ENCODE data around the gene GALNT16. TPM values are rescaled to one million over a fixed set of nuclear protein-coding genes. Genes with fewer than 3 reads are reported as not detected.
A peak's percentile ranks its signal among the peaks of the same experiment; 100 is the strongest.

GALNT16 gene
- total and polyA plus RNA-seq, 2 experiments from 2014 or later, result 1.7 to 2.6 TPM

GRCh38 chr14:69399750-69400149 is 139.8 kb downstream of the GALNT16 start:
- Histone ChIP-seq H3K27me3 (no peaks in the 10 kb centered on the region), H4K20me1 (ENCODE audit: insufficient read depth, poor library complexity, severe bottlenecking) (peaks cover 36% of the 10 kb centered on the region), H3K36me3 (replicated peaks; ENCODE audit: insufficient read depth, low read depth) (no peaks in the 10 kb centered on the region), H3K4me3 (peak overlapping the region; percentile 34), H2AFZ (no peak overlapping the region), H3K4me1 (ENCODE audit: insufficient read depth) (peaks cover 33% of the 10 kb centered on the region), H3K4me2 (peak overlapping the region; percentile 91), H3K79me2 (peaks cover 93% of the 10 kb centered on the region), H3K9me3 (ENCODE audit: low read depth) (no peaks in the 10 kb centered on the region), H3K27ac (no peak overlapping the region), H3K9me2 (replicated peaks; ENCODE audit: insufficient read depth) (no peaks in the 10 kb centered on the region)
- DNase-seq (ENCODE audit: low spot score), result no peak
- TF ChIP-seq EZH2 (IDR thresholded peaks at IDR 0.05; ENCODE audit: borderline replicate concordance) (no peak), CTCF (IDR thresholded peaks at IDR 0.05; ENCODE audit: poor library complexity) (no peak)
- 90% methylated on average over 8 of the region's 8 CpGs for WGBS (ENCODE audit: low lambda C conversion rate, missing lambda C conversion rate)

- H3K4me1 ChIP-seq (ENCODE audit: insufficient read depth), result peaks cover 33% of the 10 kb centered on the region
- no peak for TF ChIP-seq EZH2phosphoT487 (IDR thresholded peaks at IDR 0.05; ENCODE audit: low read depth, severe bottlenecking, unreplicated experiment)
- no peak for TF ChIP-seq CTCF (IDR thresholded peaks at IDR 0.05; ENCODE audit: poor library complexity)
- TF ChIP-seq EZH2 (IDR thresholded peaks at IDR 0.05; ENCODE audit: borderline replicate concordance), result no peak
Observed at GRCh38 chr14:69400154-69400553, 140.2 kb downstream of the GALNT16 start.

GRCh38 chr14:69401841-69402240 is 141.9 kb downstream of the GALNT16 start:
- H3K27me3 ChIP-seq, result no peaks in the 10 kb centered on the region
- WGBS (ENCODE audit: low lambda C conversion rate, missing lambda C conversion rate), result 81% methylated on average over 2 of the region's 2 CpGs
- no peak overlapping the region for H3K4me3 ChIP-seq
- H3K36me3 ChIP-seq (replicated peaks; ENCODE audit: insufficient read depth, low read depth), result no peaks in the 10 kb centered on the region
- H3K9me2 ChIP-seq (replicated peaks; ENCODE audit: insufficient read depth), result no peaks in the 10 kb centered on the region
- H2AFZ ChIP-seq, result no peak overlapping the region
- no peak overlapping the region for H3K27ac ChIP-seq
- peaks cover 31% of the 10 kb centered on the region for H4K20me1 ChIP-seq (ENCODE audit: insufficient read depth, poor library complexity, severe bottlenecking)
- TF ChIP-seq CTCF (IDR thresholded peaks at IDR 0.05; ENCODE audit: poor library complexity) (no peak), EZH2phosphoT487 (IDR thresholded peaks at IDR 0.05; ENCODE audit: low read depth, severe bottlenecking, unreplicated experiment) (no peak)
- no peak for DNase-seq (ENCODE audit: low spot score)
- H3K9me3 ChIP-seq (ENCODE audit: low read depth), result no peaks in the 10 kb centered on the region
- H3K4me1 ChIP-seq (ENCODE audit: insufficient read depth), result peaks cover 28% of the 10 kb centered on the region
- H3K79me2 ChIP-seq, result peaks cover 92% of the 10 kb centered on the region
- H3K4me2 ChIP-seq, result peak overlapping the region; percentile 91

More at GRCh38 chr14:69400154-69400553, 140.2 kb downstream of the GALNT16 start:
- Histone ChIP-seq H3K4me2 (peak overlapping the region; percentile 91), H2AFZ (no peak overlapping the region), H3K4me3 (peak overlapping the region; percentile 34), H3K9me3 (ENCODE audit: low read depth) (no peaks in the 10 kb centered on the region), H3K79me2 (peaks cover 93% of the 10 kb centered on the region), H3K27me3 (no peaks in the 10 kb centered on the region), H4K20me1 (ENCODE audit: insufficient read depth, poor library complexity, severe bottlenecking) (peaks cover 35% of the 10 kb centered on the region), H3K36me3 (replicated peaks; ENCODE audit: insufficient read depth, low read depth) (no peaks in the 10 kb centered on the region), H3K9me2 (replicated peaks; ENCODE audit: insufficient read depth) (no peaks in the 10 kb centered on the region), H3K27ac (no peak overlapping the region)
- WGBS (ENCODE audit: low lambda C conversion rate, missing lambda C conversion rate), result 79% methylated on average over 6 of the region's 6 CpGs
- DNase-seq (ENCODE audit: low spot score), result no peak

GRCh38 chr14:69404478-69404877 is 144.5 kb downstream of the GALNT16 start:
- no peaks in the 10 kb centered on the region for H3K9me2 ChIP-seq (replicated peaks; ENCODE audit: insufficient read depth)
- H3K9me3 ChIP-seq (ENCODE audit: low read depth), result no peaks in the 10 kb centered on the region
- H3K27me3 ChIP-seq, result no peaks in the 10 kb centered on the region
- H3K4me1 ChIP-seq (ENCODE audit: insufficient read depth), result peaks cover 24% of the 10 kb centered on the region
- no peak overlapping the region for H3K4me2 ChIP-seq
- no peak overlapping the region for H3K27ac ChIP-seq
- H3K36me3 ChIP-seq (replicated peaks; ENCODE audit: insufficient read depth, low read depth), result no peaks in the 10 kb centered on the region
- WGBS (ENCODE audit: low lambda C conversion rate, missing lambda C conversion rate), result 91% methylated on average over 3 of the region's 3 CpGs
- H3K79me2 ChIP-seq, result peaks cover 99% of the 10 kb centered on the region
- no peak for TF ChIP-seq CTCF (IDR thresholded peaks at IDR 0.05; ENCODE audit: poor library complexity)
- TF ChIP-seq EZH2phosphoT487 (IDR thresholded peaks at IDR 0.05; ENCODE audit: low read depth, severe bottlenecking, unreplicated experiment), result no peak
- TF ChIP-seq EZH2 (IDR thresholded peaks at IDR 0.05; ENCODE audit: borderline replicate concordance), result no peak
- no peak overlapping the region for H3K4me3 ChIP-seq
- DNase-seq (ENCODE audit: low spot score), result no peak
- H4K20me1 ChIP-seq (ENCODE audit: insufficient read depth, poor library complexity, severe bottlenecking), result peaks cover 41% of the 10 kb centered on the region
- no peak overlapping the region for H2AFZ ChIP-seq
